ENCODE data around the gene NT5DC3.
"Not testable (repeated sequence)": the region's sequence is repeated elsewhere in the genome, so short reads cannot be mapped to it uniquely, and the experiment has no call there.

The NT5DC3 gene

DNA sequence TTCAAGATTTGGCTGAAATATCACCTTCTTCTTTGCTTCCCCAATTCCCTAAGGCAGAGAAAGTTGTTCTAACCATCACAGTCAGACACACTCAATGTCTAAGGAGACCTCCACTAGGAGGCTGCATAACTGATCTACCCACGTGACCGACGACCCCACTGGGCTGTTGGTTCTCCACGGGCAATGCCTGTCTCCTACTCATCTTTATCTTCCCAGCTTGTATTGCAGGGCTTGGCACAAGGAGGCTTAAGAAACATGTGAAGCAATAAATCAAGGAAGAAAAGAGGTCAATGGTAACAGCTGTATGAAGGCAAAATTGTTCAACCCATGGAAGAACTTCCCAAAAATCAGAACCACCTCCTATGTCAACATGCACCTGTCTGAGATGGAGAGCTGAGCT, 27.1 kb downstream of the NT5DC3 start:
- no peak overlapping the region for H3K4me3 ChIP-seq (ENCODE audit: low read depth, low read length)
- no peak for DNase-seq (ENCODE audit: low read depth)

DNA sequence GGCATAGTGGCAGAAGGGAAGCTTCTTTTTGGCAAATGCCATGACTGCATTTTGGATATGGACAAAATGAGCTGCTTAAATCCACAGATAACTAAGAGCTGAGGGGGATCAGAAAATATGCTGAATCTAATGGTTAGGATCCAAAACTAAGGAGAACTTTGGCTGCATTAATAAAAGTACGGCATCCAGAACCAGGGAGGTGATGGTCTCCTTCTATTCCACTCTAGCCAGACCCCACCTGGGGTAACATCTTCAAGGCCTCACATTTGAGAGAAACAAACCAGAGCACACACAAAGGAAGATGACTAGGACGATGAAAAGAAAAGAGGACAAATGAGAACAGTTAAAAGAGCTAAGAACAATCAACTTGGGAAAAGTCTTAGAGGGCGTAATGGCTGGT, 27.6 kb downstream of the NT5DC3 start:
- no peak for DNase-seq (ENCODE audit: low read depth)
- no peak overlapping the region for H3K4me3 ChIP-seq (ENCODE audit: low read depth, low read length)

DNA sequence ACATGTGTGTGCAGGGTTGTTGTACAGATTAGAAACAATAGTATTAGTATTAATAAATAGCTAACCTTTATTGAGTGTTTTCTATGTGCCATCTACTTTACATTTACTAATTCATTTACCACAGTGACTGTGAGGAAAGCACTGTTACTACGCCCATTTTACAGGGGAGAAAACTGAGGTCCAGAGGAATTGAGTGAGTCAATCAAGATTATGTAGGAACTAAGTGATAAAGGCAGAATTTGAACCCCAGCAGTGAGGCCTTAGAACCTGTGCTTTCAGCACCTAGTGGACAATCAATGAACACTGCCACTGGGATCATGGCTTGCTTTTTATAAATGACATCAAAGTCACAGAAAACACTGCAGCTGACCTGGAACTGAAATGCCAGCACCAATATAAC, 28.2 kb downstream of the NT5DC3 start:
- DNase-seq (ENCODE audit: low read depth): no peak
- no peak overlapping the region for H3K4me3 ChIP-seq (ENCODE audit: low read depth, low read length)

DNA sequence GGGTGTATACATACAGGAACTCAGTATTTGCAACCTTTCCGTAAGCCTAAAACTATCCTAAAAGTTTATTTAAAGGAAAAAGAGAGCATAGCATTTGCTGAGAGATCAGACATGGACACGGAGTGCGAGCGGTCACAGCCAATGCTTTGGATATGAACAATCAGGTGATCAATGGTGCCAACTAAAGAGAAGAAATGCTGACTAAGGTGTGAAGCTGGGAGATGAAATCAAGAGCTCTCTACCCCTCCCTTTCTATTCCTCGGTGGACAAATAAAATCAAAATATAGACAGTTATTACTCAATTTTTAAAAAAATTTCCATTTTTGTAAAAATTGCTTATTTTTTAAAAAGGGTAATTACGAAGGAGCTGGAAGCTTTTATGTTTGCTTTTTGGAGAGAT, 29.2 kb downstream of the NT5DC3 start:
- no peak for DNase-seq (ENCODE audit: low read depth)
- H3K4me3 ChIP-seq (ENCODE audit: low read depth, low read length): no peak overlapping the region

DNA sequence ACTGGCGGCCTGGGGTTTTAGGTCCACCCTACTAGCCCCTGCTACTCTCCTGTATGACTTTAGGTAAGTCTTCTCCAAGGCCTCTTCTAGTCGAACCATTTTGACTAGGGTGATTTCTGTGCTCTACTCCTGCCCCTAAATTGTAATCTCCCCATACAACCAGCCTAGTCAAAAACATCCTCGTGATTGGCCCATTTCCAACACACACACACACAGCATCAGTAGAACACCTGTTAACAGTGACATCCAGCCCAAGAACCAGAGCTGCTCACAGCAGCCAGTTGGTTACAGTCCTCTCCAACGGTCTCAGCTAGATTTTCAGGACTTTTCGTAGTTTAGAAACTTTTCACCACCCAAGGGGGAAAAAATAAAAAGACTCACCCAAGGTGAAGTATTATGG, 30.9 kb downstream of the NT5DC3 start:
- no peak for DNase-seq (ENCODE audit: low read depth)
- no peak overlapping the region for H3K4me3 ChIP-seq (ENCODE audit: low read depth, low read length)

DNA sequence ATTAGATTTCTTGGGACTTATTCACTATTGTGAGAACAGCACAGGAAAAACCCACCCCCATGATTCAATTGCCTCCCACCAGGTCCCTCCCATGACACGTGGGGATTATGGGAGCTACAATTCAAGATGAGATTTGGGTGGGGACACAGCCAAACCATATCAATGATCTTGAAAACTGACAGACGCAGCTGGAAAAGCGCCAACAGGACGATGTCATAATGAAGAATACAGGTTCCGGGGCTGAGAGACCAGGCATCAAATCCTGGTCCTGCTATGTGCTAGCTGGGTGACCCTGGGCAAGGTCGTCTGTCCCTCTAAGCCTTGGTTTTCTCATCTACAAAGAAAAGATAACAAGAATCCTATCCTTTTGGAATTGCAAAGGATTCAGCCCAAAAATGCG, 31.4 kb downstream of the NT5DC3 start:
- H3K4me3 ChIP-seq (ENCODE audit: low read depth, low read length); DNase-seq (ENCODE audit: low read depth): not testable (repeated sequence)

DNA sequence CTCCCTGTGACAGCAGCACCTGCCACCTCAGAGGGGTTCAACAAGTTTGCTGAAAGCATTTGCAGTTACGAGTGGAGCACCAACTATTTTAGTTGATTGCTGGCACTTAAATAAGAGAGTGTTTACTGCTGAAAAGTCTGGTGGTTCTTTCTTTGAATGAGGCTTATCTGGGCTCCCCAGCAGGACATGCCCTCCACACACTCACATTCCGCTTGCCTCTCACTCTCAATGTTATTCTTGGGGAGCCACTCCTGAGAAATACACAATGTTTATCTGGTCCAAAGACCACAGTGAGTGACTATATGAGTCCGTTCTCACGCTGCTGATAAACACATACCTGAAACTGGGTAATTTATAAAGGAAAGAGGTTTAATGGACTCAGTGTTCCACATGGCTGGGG, 31.9 kb downstream of the NT5DC3 start:
- no peak overlapping the region for H3K4me3 ChIP-seq (ENCODE audit: low read depth, low read length)
- no peak for DNase-seq (ENCODE audit: low read depth)

DNA sequence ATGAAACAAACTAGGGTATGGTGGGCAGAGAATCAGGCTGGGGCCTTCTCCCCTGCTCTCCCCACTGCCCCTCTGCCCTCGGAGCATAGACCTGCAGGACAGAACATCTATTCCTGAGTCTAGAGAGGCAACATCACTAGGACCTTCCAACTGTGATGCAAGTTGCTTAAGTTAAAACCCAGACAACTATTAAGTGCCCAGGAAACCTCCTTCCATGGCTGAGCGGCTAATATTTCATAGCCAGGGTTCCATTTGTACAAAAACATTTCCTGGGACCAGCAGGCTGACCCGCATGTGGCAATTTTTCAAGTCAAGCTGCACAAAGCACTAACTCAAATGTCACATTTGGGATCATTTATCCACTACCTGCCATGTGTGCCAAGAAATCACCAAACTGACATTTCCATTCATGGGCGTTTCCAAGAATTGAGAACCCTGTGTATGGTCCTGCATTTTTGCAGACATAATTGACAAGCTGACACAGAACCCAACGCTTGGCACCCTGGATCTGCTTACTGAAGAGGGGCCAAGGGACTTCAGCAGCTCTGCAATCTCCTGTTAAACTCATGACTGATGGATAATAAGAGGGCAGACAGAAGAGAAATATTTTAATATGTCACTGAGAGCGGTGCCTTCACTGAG, 32.7 kb downstream of the NT5DC3 start:
- no peak overlapping the region for H3K4me3 ChIP-seq (ENCODE audit: low read depth, low read length)

DNA sequence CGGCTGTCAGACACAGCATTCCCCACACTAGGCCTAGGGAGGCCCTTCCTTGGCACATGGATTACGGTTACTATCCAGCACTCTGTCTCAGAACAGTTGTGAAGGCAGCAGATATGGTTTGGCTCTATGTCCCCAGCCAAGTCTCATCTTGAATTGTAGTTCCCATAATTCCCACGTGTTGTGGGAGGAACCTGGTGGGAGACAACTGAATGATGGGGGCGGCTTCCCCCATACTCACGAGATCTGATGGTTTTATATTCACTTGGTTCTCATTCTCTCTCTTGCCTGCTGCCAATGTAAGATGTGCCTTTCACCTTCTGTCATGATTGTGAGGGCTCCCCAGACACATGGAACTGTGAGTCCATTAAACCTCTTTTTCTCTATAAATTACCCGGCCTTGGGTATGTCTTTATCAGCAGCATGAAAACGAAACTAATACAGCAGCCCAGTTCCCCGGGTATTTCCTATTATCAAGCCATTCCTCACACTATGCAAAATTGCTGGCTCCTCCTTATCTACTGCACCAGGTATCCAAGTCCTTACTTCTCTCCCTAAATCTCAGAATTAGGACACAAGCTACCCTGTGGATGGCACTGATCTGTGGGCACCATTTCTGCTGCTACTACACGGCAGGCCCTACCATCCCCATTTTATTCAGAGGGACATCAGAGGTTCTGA, 33.3 kb downstream of the NT5DC3 start:
- no peak overlapping the region for H3K4me3 ChIP-seq (ENCODE audit: low read depth, low read length)
- no peak for DNase-seq (ENCODE audit: low read depth)

More for the DNA sequence above, 32.7 kb downstream of the NT5DC3 start:
- no peak for DNase-seq (ENCODE audit: low read depth)

DNA sequence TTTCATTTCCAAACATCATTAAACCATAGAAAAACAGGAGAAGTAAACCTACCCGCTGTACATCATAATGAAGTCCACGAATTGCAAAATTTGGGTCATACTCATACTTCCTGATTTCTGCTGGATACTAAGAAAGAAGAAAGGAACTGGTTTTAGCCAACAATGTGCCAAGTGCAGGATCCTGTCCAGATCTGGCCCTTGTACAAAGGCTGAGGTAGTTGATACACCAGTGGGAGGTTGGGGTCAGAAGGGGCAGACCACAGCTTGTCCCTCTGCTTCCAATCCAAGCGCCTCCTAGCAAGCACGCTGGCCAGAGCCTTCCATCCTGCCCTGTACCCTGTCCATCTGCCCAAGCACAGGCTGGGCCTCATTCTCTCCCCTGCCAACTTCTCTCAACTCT, 34.2 kb downstream of the NT5DC3 start:
- DNase-seq (ENCODE audit: low read depth): no peak
- H3K4me3 ChIP-seq (ENCODE audit: low read depth, low read length): no peak overlapping the region

DNA sequence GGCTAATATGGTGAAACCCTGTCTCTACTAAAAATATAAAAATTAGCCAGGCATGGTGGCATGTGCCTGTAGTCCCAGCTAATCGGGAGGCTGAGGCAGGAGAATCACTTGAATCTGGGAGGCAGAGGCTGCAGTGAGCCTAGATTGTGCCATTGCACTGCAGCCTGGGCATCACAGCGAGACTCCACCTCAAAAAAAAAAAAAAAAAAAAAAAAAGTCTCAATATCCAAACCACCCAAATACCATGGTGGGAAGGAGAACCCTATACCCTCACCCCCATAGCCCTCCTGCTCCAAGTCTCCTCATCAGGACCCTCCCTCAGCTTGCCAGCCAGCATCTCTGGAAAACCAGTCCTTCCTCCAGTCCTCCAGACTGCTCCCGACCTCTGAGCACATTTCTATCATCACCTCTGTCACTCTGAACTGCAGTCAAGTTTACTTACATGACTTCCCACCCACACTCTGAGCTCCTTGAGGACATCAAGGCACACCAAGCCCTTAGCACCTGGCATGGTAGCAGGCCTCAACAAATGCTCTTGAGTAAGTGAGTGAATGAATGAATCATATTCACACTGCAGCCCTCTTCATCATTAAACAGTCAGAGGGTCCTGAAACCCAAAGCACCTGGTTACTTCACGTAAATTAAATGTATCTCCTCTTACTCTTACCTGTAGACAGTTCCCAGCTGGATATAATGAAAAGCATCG, 35.2 kb downstream of the NT5DC3 start:
- H3K4me3 ChIP-seq (ENCODE audit: low read depth, low read length): no peak overlapping the region
- DNase-seq (ENCODE audit: low read depth): no peak

DNA sequence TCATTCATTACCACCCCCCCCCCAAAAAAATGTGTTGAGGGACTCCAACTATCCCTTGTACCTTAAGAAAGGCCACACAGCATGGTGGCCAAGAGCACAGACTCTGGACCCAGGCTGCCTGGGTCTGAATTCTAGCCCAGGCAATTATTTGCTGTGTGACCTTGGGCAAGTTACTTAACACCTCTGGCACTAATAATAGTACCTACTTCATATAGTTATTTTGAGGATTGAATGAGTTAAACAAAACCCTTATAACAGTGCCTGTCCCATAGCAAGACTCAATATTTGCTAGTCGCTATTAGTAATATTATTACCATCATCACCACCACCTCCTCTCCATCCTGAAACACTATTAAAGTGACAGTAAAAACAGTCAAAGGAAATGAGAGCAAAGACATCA, 37.2 kb downstream of the NT5DC3 start:
- no peak overlapping the region for H3K4me3 ChIP-seq (ENCODE audit: low read depth, low read length)
- DNase-seq (ENCODE audit: low read depth): no peak

DNA sequence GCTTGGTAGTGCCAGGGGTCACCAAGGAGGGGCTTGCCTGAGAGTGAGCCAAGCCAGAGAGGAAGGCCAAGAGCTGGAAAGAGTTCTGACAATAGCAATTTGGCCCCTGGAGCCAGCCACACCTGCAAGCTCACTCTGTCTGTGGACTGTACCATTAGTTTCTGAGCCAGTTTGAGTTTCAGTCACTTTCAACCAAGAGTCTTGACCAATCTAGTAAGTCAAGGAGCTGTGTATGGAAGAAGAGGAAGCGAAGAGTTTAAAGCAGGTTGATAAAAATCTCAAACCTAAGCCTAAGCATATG, 38.5 kb downstream of the NT5DC3 start:
- no peak for DNase-seq (ENCODE audit: low read depth)
- H3K4me3 ChIP-seq (ENCODE audit: low read depth, low read length): no peak overlapping the region

DNA sequence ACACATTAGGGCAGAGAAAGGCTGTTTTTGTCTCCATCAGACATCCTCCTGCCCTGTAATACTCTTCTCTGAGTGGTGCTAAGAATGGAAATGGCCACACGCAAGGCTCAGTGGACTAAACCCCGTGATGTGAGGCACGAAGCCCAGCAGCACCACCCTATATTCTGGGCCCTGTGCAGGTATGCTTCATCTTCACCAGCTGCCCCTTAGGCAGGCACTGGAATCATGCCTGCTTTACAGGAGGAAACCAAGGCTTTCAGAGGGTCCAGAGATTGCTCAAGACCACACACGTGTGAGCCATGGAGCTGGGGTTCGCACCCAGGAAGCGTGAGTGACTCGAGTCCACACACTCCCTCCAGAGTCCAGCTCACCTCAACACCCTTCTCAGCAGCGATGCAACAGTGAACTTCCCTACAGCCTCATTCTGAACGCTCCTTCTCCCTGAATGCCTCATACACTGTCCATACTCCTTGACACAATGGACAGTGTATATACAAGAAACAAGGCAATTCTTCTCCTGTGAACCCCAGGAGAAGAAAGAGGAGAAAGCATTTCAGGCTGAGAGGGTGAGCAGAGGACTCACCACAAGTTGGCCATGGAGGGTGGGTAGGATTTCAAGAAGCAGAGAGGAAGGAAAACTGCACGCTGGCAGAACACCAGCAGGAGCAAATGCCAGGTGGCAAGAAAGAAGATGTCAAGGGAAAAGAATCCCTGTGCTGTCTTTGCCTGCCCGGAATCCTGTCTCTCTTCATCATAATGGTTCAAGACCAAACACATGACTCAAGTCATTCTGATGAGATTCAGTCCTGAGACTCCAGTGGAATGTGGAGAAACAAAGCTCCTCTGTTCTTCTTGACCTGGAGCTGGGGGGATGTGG, 39.1 kb downstream of the NT5DC3 start:
- no peak for DNase-seq (ENCODE audit: low read depth)
- no peak overlapping the region for H3K4me3 ChIP-seq (ENCODE audit: low read depth, low read length)

DNA sequence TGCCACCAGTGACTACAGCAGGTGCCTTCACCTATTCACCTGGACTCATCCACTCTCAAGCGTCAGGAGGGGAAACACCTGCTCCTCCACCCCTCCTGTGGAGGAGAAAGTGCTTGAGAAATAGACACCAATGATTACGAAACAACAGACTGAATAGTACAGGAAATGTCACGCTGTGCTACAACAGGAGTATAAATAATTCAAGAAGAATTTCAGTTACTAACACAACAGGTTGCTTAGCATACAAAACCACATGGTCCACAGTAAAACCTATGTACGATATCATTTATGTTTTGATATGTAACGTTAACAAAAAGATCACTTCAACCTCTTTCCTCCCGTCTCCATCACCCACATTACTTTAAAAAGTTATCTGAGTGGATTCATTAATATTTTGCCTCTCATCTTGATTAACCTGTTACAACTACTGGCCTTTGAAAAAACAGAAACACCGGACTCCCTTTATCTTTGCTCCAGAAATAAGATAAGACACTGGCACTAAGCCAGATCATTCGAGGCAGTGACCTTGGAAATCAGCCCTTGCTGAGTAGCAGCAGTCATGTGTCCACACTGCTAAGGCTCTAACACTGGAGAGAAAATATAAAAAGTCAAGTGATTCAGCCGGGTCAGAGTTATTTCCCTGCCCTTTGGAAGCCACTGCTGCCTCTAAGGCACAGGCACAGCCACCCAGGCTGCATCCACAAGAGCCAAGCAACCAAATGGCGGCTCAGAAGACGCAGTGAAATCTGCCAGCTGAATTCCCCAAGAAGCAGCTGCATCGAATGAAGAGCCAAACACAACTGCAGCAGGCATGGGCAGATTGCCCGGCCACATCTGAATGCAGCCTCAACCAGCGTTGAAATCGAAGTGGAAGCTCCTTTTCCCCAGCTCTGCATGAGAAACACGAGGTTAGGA, 40.9 kb downstream of the NT5DC3 start:
- peak; percentile 54 for DNase-seq (ENCODE audit: low read depth)
- H3K4me3 ChIP-seq (ENCODE audit: low read depth, low read length): no peak overlapping the region

DNA sequence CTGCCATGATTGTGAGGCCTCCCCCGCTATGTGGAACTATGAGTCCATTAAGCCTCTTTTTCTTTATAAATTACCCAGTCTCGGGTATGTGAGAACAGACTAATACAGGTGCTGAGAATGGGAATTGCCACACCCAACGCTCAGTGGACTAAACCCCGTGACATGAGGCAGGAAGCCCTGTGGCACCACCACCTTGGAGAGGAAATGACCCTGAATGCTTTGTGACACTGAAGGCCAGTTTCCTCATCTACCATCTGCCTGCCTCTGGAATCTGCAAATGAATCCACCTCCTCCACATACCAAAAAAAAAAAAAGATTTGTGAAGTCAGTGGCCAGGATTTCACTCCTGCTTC, 41.6 kb downstream of the NT5DC3 start:
- H3K4me3 ChIP-seq (ENCODE audit: low read depth, low read length): no peak overlapping the region
- DNase-seq (ENCODE audit: low read depth): no peak

DNA sequence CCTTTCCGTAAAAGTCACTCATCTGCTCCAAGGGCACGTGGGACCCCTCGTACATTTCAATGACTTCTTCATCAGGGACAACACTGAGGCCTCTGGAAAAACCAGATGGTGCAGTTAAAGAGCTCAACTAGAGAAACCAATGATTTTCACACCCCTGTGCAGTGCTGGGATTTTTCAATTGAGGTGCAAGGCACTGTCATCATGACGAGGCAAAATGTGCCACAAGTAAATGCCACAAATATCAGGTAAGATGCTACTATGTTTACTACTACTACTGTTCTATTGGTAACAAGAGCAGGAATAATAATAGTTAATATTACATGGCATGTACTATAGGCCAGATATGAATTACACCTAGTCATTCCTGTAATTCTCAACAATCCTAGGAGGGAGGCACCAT, 42.4 kb downstream of the NT5DC3 start:
- no peak overlapping the region for H3K4me3 ChIP-seq (ENCODE audit: low read depth, low read length)
- no peak for DNase-seq (ENCODE audit: low read depth)

DNA sequence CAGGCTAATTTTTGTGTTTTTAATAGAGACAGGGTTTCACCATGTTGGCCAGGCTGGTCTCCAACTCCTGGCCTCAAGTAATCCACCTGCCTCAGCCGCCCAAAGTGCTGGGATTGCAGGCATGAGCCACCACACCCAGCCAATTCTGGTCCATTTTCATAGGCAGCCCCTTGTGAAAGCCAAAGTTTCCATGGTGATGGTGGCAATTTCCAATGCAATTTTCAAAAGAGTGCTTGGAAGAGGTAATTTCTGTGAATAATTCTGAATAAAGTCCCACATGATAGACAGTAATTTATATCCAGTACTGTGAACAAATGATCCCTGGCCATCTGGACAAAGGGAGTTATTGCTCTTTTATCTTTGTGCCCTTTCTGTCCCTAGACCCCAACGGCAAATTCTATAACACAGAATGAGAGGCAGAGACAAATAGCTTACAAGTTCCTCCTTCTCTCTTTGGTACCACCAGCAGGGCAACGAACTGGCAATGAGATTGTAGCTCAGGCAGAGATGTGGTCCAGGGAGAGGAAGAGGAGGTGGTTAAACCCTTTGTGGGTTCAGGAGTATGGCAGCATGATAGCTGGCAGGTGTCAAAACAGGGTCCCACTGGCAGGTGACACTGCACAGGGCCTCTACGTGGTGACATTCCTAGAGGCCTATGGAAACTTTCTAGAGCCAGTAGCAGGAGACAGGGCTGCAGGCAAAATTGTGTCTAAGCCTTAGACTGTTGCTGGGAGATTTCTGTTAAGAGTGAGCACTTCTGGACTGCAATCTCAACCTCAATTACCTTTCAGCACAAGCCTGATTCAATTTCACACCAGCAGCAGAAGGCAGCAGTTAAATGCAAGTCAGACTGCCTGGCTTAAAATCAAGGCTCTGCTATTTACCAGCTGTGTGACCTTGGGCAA, 46.5 kb downstream of the NT5DC3 start:
- DNase-seq (ENCODE audit: low read depth): no peak
- no peak overlapping the region for H3K4me3 ChIP-seq (ENCODE audit: low read depth, low read length)

All from skeletal muscle cell (primary cell).